Breast epithelium (tissue), 3 donors: ENCODE data around the gene RBM8A.

Experiments
- CTCF ChIP-seq, 3 donors: fragments of 450-650 bp; IDR thresholded peaks; one replicate each; pipeline ENCODE4 v1.5.1; 2016 to 2017; ENCODE audit warnings: antibody characterized with exemption in 3 of 3, mild to moderate bottlenecking in 3 of 3, moderate library complexity in 3 of 3
- POLR2A ChIP-seq: fragments of 450-650 bp; IDR thresholded peaks from one replicate; pipeline ENCODE4 v1.6.1; 2016; ENCODE audit warnings: antibody characterized with exemption, mild to moderate bottlenecking, moderate library complexity
- POLR2AphosphoS5 ChIP-seq, 3 donors: sonication (generic); formaldehyde crosslinking; IDR thresholded peaks; one replicate each; pipeline ENCODE4 v1.6.1; 2017; ENCODE audit warnings: antibody characterized with exemption in 3 of 3

- TF ChIP-seq CTCF (IDR thresholded peaks at IDR 0.05), result no peak
- TF ChIP-seq POLR2AphosphoS5 (IDR thresholded peaks at IDR 0.05), result no peak
- TF ChIP-seq POLR2A, result no peak
These were observed 15.1 kb downstream of the RBM8A start for GRCh38 chr1:145912128-145912641.
